Endothelial cell of umbilical vein (primary cell): ENCODE measurements around the gene PLEKHO1.

Source experiments
- EZH2 ChIP-seq: IDR thresholded peaks from 2 replicates; pipeline ENCODE4 v1.6.1; 2012; ENCODE audit warnings: borderline replicate concordance, low read depth, mild to moderate bottlenecking, moderate library complexity, low read length, inconsistent platforms; ENCODE audit not compliant: severe bottlenecking
- POLR2A ChIP-seq: IDR thresholded peaks from 2 replicates; pipeline ENCODE4 v1.6.1; 2012; ENCODE audit warnings: low read depth, mild to moderate bottlenecking, control low read depth, low read length
- POLR2AphosphoS5 ChIP-seq: IDR thresholded peaks from 2 replicates; pipeline ENCODE4 v1.6.1; 2012; ENCODE audit warnings: low read depth, mild to moderate bottlenecking, control low read depth, low read length, moderate library complexity; ENCODE audit not compliant: insufficient read depth
- TF ChIP-seq, protein P1 (sequence below), 2 donors: IDR thresholded peaks; 1 replicate in 1 of 2; 2 replicates in 1 of 2; pipeline ENCODE4 v1.5.1; 2011; ENCODE audit warnings: low read length in 2 of 2, mild to moderate bottlenecking in 2 of 2, moderate library complexity in 2 of 2, control low read depth in 1 of 2, inconsistent platforms in 1 of 2, low read depth in 1 of 2; ENCODE audit not compliant: insufficient read depth in 1 of 2; ENCODE audit errors: extremely low read depth in 1 of 2

DNA sequence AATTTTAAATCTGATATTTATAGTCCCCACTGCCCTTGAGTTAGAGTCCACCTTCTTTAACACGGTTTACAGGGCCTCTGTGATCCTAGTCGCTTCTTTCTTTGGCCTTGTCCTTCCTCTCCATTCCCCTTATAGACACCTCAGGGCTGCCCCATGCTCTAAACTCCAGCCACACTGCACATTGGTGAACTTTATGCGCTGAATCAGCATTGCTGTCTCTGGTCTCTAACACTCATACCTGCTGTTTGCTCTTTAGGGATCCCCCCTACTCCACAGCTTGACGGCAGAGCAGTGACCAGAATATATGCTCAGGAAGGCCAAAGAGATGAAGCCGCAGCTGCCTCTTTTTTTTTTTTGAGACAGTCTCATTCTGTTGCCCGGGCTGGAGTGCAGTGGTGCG is 30.2 kb downstream of the PLEKHO1 start:
- TF ChIP-seq, protein P1, sequence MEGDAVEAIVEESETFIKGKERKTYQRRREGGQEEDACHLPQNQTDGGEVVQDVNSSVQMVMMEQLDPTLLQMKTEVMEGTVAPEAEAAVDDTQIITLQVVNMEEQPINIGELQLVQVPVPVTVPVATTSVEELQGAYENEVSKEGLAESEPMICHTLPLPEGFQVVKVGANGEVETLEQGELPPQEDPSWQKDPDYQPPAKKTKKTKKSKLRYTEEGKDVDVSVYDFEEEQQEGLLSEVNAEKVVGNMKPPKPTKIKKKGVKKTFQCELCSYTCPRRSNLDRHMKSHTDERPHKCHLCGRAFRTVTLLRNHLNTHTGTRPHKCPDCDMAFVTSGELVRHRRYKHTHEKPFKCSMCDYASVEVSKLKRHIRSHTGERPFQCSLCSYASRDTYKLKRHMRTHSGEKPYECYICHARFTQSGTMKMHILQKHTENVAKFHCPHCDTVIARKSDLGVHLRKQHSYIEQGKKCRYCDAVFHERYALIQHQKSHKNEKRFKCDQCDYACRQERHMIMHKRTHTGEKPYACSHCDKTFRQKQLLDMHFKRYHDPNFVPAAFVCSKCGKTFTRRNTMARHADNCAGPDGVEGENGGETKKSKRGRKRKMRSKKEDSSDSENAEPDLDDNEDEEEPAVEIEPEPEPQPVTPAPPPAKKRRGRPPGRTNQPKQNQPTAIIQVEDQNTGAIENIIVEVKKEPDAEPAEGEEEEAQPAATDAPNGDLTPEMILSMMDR (IDR thresholded peaks at IDR 0.05; ENCODE audit: extremely low read depth in 1 of 2, insufficient read depth in 1 of 2, low read depth in 1 of 2, low read length in 2 of 2): no peak
- no peak for TF ChIP-seq POLR2AphosphoS5
- no peak for TF ChIP-seq POLR2A
- no peak for TF ChIP-seq EZH2
